Skeletal muscle tissue (tissue), 4 donors: ENCODE measurements around the gene WNT3. TPM values are rescaled to one million over a fixed set of nuclear protein-coding genes. Genes with fewer than 3 reads are reported as not detected.

ENCODE experiments used
- H3K27ac ChIP-seq: one replicate; pipeline ENCODE4 v1.7.0; 2013; ENCODE audit warnings: mild to moderate bottlenecking, low read depth, low read length, inconsistent platforms
- H3K27me3 ChIP-seq, 3 donors: one replicate each; pipeline ENCODE4 v1.7.0; 2013; ENCODE audit warnings: low read length in 3 of 3; ENCODE audit not compliant: control insufficient read depth in 3 of 3, insufficient read depth in 3 of 3
- H3K36me3 ChIP-seq, 3 donors: one replicate each; pipeline ENCODE4 v1.7.0; 2013; ENCODE audit warnings: low read length in 3 of 3; ENCODE audit not compliant: control insufficient read depth in 3 of 3, insufficient read depth in 3 of 3
- H3K4me1 ChIP-seq, 3 donors: one replicate each; pipeline ENCODE4 v1.7.0; 2013; ENCODE audit warnings: low read length in 3 of 3, mild to moderate bottlenecking in 3 of 3; ENCODE audit not compliant: control insufficient read depth in 3 of 3, insufficient read depth in 3 of 3
- H3K4me3 ChIP-seq, 3 donors: one replicate each; pipeline ENCODE4 v1.7.0; 2013; ENCODE audit warnings: low read length in 3 of 3
- H3K9ac ChIP-seq, 3 donors: one replicate each; pipeline ENCODE4 v1.7.0; 2013; ENCODE audit warnings: low read length in 3 of 3, mild to moderate bottlenecking in 3 of 3, moderate library complexity in 2 of 3, low read depth in 1 of 3
- H3K9me3 ChIP-seq, 3 donors: one replicate each; pipeline ENCODE4 v1.7.0; 2013; ENCODE audit warnings: low read length in 3 of 3; ENCODE audit not compliant: control insufficient read depth in 3 of 3
- total RNA-seq: library from RNA; depleted of rRNA; stranded (reverse); fragments of >200 nt; gene quantifications from one replicate; pipeline ENCODE4 v1.2.3, GENCODE V29; 2014
- donor health status: Osteomylitis.

Gene WNT3
- 1.0 TPM for total RNA-seq

- H3K36me3 ChIP-seq: no peaks in the 10 kb centered on the region
- peak within 1 kb of the TSS; percentile 38 to 59 (median 49) for H3K4me3 ChIP-seq
- H3K4me1 ChIP-seq: peaks cover 11 to 13% (median 13%) of the 10 kb centered on the region in 3 donors
- peaks cover 83 to 92% (median 83%) of the 10 kb centered on the region in 3 donors for H3K27me3 ChIP-seq
- no peaks in the 10 kb centered on the region for H3K9me3 ChIP-seq
- peak within 1 kb of the TSS in 2 of 3 donors; percentile 16 to 20 for H3K9ac ChIP-seq
- H3K27ac ChIP-seq: no peak within 1 kb of the TSS
Measured at GRCh38 chr17:46818316-46818928, at the start of gene WNT3. TSS of gene WNT3 (minus strand) at chr17:46818692. CDS start at chr17:46818597, 95 bp downstream.

GRCh38 chr17:46866747-46867146, 48.3 kb upstream of the WNT3 start:
- peaks cover 14 to 40% (median 23%) of the 10 kb centered on the region in 3 donors for H3K27me3 ChIP-seq
- H3K9ac ChIP-seq: no peak overlapping the region
- no peaks in the 10 kb centered on the region for H3K9me3 ChIP-seq
- no peak overlapping the region for H3K4me3 ChIP-seq
- H3K27ac ChIP-seq: no peak overlapping the region
- H3K4me1 ChIP-seq: no peaks in the 10 kb centered on the region
- no peaks in the 10 kb centered on the region for H3K36me3 ChIP-seq

- Histone ChIP-seq H3K9ac (no peak overlapping the region), H3K9me3 (no peaks in the 10 kb centered on the region), H3K27me3 (peaks cover 14 to 40% (median 23%) of the 10 kb centered on the region in 3 donors), H3K36me3 (no peaks in the 10 kb centered on the region), H3K4me1 (no peaks in the 10 kb centered on the region), H3K4me3 (no peak overlapping the region), H3K27ac (no peak overlapping the region)
Measured at GRCh38 chr17:46866325-46866724, 47.8 kb upstream of the WNT3 start.

GRCh38 chr17:46865100-46865499, 46.6 kb upstream of the WNT3 start:
- no peaks in the 10 kb centered on the region for H3K36me3 ChIP-seq
- H3K9me3 ChIP-seq: no peaks in the 10 kb centered on the region
- H3K9ac ChIP-seq: no peak overlapping the region
- no peak overlapping the region for H3K27ac ChIP-seq
- no peaks in the 10 kb centered on the region for H3K4me1 ChIP-seq
- no peak overlapping the region for H3K4me3 ChIP-seq
- peaks cover 14 to 40% (median 23%) of the 10 kb centered on the region in 3 donors for H3K27me3 ChIP-seq

GRCh38 chr17:46863383-46864121, 45.1 kb upstream of the WNT3 start:
- Histone ChIP-seq H3K27me3 (peaks cover 14 to 40% (median 23%) of the 10 kb centered on the region in 3 donors), H3K4me3 (no peak overlapping the region), H3K4me1 (no peaks in the 10 kb centered on the region), H3K27ac (no peak overlapping the region), H3K36me3 (no peaks in the 10 kb centered on the region), H3K9ac (no peak overlapping the region), H3K9me3 (no peaks in the 10 kb centered on the region)

GRCh38 chr17:46862949-46863348, 44.5 kb upstream of the WNT3 start:
- H3K4me3 ChIP-seq: no peak overlapping the region
- no peak overlapping the region for H3K27ac ChIP-seq
- no peak overlapping the region for H3K9ac ChIP-seq
- H3K27me3 ChIP-seq: peaks cover 14 to 40% (median 23%) of the 10 kb centered on the region in 3 donors
- H3K36me3 ChIP-seq: no peaks in the 10 kb centered on the region
- H3K4me1 ChIP-seq: no peaks in the 10 kb centered on the region
- no peaks in the 10 kb centered on the region for H3K9me3 ChIP-seq

GRCh38 chr17:46859996-46860395, 41.5 kb upstream of the WNT3 start:
- Histone ChIP-seq H3K4me1 (no peaks in the 10 kb centered on the region), H3K9ac (no peak overlapping the region), H3K27ac (no peak overlapping the region), H3K9me3 (no peaks in the 10 kb centered on the region), H3K36me3 (no peaks in the 10 kb centered on the region), H3K27me3 (peaks cover 6 to 30% (median 26%) of the 10 kb centered on the region in 3 donors), H3K4me3 (no peak overlapping the region)

- Histone ChIP-seq H3K27me3 (peaks cover 15 to 16% (median 16%) of the 10 kb centered on the region in 3 donors), H3K9me3 (no peaks in the 10 kb centered on the region), H3K4me3 (no peak overlapping the region)
Measured at GRCh38 chr17:46857600-46857999, 39.1 kb upstream of the WNT3 start.

GRCh38 chr17:46854948-46855347, 36.5 kb upstream of the WNT3 start:
- H3K9me3 ChIP-seq: no peaks in the 10 kb centered on the region
- no peak overlapping the region for H3K27ac ChIP-seq
- H3K9ac ChIP-seq: no peak overlapping the region
- H3K4me1 ChIP-seq: peaks cover 0 to 6% (median 6%) of the 10 kb centered on the region in 3 donors
- no peaks in the 10 kb centered on the region for H3K36me3 ChIP-seq
- H3K4me3 ChIP-seq: no peak overlapping the region
- peaks cover 37 to 38% (median 38%) of the 10 kb centered on the region in 3 donors for H3K27me3 ChIP-seq

More at GRCh38 chr17:46857600-46857999, 39.1 kb upstream of the WNT3 start:
- Histone ChIP-seq H3K27ac (no peak overlapping the region), H3K4me1 (no peaks in the 10 kb centered on the region), H3K9ac (no peak overlapping the region), H3K36me3 (no peaks in the 10 kb centered on the region)

- H3K4me3 ChIP-seq: no peak overlapping the region
- no peak overlapping the region for H3K9ac ChIP-seq
- no peak overlapping the region for H3K27ac ChIP-seq
- H3K9me3 ChIP-seq: no peaks in the 10 kb centered on the region
- H3K36me3 ChIP-seq: no peaks in the 10 kb centered on the region
- peaks cover 0 to 6% (median 6%) of the 10 kb centered on the region in 3 donors for H3K4me1 ChIP-seq
- H3K27me3 ChIP-seq: peaks cover 38 to 40% (median 39%) of the 10 kb centered on the region in 3 donors
Measured at GRCh38 chr17:46854515-46854914, 36.0 kb upstream of the WNT3 start.
